GM18526 (cell line): Measurements from ENCODE around the gene ROR2.

Source experiments
- POLR2A ChIP-seq: IDR thresholded peaks from 3 replicates; pipeline ENCODE4 v1.6.1; 2011; ENCODE audit not compliant: insufficient read length; ENCODE audit errors: extremely low read depth

Gene ROR2

DNA sequence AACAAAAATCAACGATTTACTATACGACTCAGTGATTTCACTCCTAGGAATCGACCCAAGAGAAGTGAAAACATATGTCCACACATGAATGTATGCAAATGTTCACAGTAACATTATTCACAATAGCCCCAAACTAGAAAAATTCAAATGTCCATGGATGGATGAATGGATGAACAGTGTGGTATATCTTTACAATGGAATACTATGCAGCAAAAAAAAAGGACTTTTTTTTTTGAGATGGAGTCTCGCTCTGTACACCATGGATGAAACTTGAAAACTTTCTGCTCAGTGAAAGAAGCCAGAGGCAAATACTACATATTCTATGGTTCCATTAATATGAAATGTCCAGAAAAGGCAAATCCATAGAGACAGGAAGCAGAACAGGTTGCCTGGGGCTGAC, 233.8 kb downstream of the ROR2 start:
- TF ChIP-seq POLR2A: no peak

DNA sequence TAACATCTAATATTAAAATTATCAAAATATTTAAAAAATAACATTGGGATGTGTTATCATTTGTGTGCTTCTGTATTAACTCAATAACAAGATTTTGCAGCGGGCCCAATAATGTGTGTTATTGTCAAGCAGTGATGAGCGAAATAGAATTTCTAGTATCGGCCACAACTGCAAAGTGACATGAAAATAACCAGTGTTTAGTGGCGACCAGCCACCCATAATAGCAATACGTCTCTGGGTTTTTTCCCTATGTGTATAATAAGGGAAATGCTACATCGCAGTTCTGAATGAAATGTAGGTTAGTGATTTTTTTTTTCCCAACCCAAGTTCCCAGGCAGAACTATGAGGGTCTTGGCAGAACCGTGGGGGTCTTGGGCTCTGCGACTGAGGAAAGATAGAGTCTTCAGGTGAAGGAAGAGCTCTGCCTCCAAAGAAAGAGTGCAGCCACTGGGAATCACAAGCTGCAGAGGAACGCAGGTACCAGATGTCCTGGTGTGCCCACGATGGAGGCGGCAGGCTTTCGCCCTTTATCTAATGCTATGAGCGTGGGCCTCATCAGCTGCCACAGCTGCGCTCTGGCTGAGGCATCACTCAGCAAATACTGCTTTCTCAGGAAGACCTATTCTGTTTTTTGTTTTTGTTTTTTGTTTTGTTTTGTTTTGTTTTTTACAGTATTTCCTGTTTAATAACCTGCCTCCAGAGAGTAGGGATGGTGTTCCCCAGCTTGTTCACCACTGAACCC, 235.0 kb downstream of the ROR2 start:
- no peak for TF ChIP-seq POLR2A

DNA sequence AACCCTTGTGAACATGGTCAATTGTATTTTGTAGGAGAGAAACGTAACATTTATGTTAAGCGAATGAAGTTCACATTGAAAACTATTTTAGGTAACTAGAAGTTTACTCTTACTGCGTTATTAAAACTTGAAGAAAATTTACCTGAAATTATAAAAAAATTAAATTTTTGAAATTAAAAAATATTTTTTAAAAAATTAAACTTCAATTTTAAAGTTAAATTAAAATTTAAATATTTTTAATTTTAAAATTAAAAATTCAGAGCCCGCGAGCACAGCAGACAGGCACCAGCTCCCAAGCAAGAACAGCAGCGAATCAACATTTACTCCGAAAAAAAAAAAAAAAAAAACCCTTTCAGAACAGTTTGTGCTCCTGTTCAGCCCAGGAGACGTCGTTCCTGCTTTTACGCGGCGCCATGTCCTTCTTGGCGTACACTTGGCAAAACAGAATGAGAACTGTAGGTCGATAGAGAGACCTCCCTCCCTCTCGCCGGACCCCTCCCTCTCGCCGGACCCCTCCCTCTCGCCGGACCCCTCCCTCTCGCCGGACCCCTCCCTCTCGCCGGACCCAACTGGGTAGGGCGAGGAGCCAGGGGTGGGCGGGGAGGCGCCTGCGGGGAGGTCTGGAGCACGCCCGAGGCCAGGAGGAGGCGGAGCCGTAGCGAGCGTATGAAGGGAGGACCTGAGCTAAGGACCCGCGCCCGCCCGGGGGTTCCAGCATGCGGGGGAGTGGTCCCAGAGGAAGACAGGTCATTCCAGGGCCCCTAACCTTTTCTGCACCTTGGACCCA, 235.8 kb downstream of the ROR2 start:
- TF ChIP-seq POLR2A: no peak

DNA sequence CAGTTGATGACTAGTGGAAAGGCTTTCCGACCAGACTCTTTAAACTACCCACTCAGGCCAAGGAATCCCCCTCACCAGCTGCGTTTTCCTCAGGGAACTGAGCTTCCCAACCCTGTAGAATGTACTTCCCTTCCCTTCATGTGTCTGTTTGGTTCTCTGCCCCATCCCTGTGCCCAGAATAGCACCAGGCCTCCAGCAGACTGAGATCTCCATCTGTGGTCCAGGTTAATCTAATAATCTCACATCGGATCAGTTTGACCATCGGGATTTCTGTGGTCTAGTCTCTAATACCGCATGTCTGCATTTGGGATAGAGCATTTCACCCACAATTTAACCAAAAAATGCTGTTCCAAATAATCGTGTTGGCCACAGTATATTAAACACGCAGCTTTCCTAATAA, 237.2 kb downstream of the ROR2 start:
- no peak for TF ChIP-seq POLR2A

DNA sequence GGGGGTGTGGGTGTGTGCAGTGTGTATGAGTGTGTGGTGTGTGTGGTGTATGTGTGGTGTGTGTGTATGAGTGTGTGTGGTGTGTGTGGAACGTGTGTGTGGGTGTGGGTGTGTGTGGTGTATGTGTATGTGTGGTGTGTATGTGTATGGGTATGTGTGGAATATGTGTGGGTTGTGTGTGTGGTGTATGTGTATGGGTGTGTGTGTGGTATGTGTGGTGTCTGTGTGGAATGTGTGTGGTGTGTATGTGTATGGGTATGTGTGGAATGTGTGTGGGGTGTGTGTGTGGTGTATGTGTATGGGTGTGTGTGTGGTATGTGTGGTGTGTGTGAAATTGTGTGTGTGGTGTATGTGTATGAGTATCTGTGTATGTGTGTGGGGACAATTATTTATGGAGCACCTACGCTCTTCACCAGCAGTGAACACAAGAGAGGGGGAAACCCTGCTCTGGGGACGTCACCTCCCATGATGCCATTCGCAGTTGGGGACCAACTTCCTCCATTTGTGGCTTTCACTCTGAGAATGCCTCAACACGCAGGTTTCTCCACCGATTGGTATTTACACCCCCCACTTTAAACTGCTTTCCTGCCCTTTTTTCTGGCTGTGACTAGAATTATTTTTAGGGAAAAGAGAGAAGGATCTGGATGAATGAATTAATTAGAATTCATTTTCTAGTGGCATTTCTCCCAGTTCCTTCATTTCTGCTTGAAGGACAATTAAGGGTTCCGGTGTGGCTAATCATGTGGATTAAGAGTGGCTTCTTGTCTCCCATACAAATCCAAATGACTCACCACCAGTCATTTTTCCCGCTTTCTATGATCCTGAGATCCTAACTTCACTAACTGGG, 238.1 kb downstream of the ROR2 start:
- TF ChIP-seq POLR2A: peak; percentile 37

DNA sequence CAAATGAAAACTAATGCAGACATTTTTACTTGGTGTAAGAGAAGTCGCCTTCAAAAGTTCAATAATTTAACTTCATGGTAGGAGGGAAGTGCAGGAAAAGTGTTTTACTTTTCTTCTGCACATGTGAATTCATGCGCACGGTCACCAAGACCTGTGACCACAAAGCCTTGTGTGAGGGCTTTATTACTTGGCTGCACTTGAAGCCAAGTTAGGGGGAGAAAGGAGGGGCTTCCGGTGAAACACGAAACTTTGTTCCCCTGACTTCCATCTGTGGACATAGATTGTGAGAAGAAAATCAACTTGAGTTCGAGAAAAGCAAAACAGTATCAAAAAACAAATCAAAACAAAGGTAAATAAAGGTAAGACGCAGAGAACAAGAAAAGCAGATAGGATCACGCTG, 239.9 kb downstream of the ROR2 start:
- TF ChIP-seq POLR2A: no peak

DNA sequence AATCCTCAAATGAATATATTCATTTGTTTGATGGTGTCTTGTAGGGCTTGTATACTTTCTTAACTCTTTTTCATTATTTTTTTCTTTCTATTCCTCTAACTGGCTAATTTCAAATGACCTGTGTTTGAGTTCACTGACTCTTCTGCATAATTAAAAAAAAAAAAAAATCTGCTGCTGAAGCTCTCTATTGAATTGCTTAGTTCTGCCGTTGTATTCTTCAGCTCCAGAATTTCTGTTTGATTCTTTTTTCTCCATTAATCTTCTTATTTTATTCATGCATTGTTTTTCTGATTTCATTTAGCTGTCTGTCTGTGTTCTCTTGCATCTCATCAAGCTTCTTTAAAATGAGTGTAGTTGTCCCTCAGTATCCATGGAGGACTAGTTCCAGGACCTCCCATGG, 244.6 kb downstream of the ROR2 start:
- no peak for TF ChIP-seq POLR2A

DNA sequence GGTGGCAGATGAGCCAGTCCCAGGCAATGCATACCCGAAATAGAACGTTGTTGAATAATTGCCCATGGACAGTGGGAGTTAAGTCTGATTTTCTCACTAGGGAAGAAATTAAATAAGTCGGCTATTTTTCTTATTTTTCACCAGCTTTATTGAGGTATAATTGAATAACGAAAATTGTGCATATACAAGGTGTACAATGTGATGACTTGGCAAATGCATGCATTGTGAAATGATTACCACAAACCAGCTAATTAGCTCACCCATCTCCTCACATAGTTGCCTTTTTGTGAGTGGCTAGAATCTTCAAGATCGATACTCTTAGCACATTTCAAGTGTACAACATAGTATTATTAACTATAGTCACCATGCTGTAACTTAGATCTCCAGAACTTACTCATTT, 249.6 kb downstream of the ROR2 start:
- TF ChIP-seq POLR2A: no peak

DNA sequence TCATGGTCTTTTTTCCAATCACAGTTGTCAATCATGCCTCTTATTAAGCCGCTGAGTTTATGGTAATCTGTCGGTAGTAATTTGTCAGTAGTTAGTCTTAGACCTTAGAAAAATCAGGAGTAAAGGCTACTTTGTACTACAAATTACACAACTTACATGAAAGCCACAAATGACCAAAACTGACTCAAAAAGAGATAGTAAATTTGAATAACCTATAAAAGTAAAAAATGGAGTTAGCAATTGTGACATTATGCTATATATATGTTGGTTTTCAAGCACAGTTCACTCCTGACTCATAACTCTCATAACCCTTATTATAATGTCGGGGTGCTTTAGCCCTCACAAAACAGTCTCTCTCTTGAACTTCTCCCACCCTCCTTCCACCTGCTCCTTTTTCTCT, 251.8 kb downstream of the ROR2 start:
- no peak for TF ChIP-seq POLR2A

DNA sequence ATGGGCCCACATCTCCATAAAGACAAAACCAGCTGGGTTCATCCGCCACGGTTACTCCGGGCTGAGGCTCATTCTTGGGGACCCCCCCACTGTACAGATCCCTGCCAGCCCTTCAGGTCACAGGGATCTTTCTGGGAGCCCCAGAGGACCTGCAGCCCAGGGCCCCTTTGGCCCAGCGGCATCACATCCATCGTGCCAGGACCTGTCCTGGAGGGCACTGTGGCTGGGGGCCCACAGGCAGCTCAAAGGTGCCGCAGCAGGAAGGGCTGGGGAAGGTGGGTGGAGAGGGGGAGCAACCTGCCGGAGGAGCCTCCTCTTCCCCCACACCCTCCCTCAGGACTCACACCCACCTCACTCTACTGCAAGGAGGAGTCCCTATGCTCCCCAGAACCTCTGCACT, 252.8 kb downstream of the ROR2 start:
- no peak for TF ChIP-seq POLR2A

DNA sequence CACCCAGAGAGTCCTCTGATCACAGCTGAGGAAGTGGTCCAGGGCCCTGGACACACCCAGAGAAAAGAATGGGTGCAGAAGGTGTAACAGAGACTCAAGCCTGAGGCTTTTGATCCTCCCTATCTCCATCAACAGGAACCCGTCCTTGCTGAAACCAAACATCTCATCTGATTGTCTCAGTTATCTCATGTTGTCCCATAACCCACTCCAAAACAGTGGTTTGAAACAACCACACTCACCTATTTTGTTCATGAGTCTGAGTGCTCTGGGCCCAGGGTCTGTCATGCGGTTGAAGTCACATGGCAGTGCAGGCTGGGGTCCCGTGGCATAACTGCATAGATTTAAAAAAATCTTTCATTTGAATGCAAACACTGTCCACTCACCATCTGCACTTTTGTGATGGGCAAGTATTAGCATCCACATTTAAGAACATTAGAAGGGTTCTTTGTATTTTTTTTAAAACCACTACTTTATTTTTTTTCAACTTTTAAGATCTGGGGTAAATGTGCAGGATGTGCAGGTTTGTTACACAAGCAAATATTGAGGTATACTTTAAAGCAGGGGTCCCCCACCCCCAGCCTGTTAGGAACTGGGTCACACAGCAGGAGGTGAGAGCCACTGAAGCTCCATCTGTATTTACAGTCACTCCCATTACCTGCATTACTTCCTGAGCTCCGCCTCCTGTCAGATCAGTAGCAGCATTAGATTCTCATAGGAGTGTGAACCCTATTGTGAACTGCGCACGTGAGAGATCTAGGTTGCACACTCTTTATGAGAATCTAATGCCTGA, 255.8 kb downstream of the ROR2 start:
- no peak for TF ChIP-seq POLR2A

DNA sequence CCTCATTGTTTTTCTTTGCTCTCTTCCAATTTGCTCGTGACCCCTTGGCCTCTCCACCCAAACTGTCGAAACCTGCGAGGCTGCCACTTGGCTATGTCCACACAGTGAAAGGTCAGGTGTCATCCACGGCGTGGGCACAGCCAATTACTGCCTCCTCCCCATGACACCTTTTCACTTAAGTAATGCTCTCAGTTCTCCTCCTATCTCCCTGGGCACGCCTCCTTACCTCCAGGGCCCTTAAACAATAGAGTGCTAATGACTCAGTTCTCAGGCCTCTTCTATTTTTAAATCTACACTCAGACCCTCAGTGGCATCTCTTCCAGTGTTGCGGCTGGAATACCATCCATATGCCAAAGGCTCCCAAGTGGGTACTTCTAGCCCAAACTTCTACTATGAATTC, 256.8 kb downstream of the ROR2 start:
- no peak for TF ChIP-seq POLR2A

DNA sequence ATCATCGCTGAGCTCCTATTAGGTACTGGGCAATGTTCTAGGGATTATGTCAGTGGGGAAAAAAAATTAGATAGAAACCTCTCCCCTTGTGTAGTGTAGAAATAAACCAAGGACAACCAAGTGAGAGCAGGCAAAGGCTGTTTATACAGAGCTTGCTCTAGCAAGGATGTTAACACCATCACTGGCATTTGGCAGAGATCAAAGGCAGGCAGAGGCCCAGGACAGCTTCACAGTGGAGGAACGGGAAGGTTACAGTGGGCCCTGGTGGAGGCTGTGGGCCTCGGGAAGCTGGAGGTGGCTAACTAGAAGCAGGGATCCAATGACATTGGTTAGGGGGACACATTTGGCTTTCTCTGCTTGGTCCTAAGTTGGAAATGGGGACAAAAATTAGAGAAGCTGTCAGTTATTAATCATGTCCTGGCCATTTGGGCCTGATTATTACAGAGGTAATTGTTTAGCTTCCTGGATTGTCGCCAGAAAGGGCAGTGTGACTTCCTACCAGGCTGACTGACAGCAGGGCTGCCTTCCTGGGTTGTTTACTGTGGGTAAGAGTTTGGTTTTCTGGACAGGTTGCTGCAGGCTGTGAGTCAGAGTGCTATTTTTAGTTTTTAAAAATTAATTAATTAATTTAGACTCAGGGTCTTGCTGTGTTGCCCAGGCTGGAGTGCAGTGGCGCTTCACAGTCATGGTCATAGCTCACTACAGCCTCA, 259.3 kb downstream of the ROR2 start:
- no peak for TF ChIP-seq POLR2A

DNA sequence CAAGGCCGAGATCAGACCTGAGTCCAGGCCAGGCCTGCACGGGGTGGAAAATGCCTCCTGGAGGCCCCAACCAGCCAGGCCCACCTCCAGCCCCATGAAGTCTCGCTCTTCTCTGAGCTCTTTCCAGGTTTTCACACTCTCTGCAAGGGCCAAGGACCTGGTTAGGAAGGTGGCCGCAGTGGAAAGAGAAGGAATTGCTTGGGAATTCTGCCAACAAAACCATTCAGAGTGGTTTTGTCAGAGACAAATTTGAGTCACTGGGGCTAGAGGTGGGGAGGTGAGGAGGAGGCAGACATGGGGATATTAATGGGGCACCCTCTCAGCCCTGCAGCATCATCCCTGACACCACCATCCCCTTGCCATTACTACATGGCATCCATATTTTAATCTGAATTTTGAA, 261.0 kb downstream of the ROR2 start:
- TF ChIP-seq POLR2A: no peak
